ENCODE results near the gene DBH. TPM values are rescaled to one million over a fixed set of nuclear protein-coding genes. Genes with fewer than 3 reads are reported as not detected.

Gene DBH
- total RNA-seq, 1 donor from 2014 or later: not detected

- no peaks in the 10 kb centered on the region for H3K4me1 Mint-ChIP-seq (ENCODE audit: unreplicated experiment)
- no peak overlapping the region for H3K27ac Mint-ChIP-seq (ENCODE audit: unreplicated experiment)
- H3K36me3 Mint-ChIP-seq (ENCODE audit: unreplicated experiment): no peaks in the 10 kb centered on the region
- peaks cover 8% of the 10 kb centered on the region for H3K27me3 Mint-ChIP-seq (ENCODE audit: unreplicated experiment)
- DNase-seq (ENCODE audit: extremely low spot score, unreplicated experiment): no peak
- H3K9me3 Mint-ChIP-seq (ENCODE audit: unreplicated experiment): no peaks in the 10 kb centered on the region
- no peak overlapping the region for H3K4me3 Mint-ChIP-seq (ENCODE audit: unreplicated experiment)
- TF ChIP-seq CTCF (IDR thresholded peaks at IDR 0.05): no peak
Measured at GRCh38 chr9:133682818-133683585, 46.8 kb downstream of the DBH start.

- DNase-seq (ENCODE audit: extremely low spot score, unreplicated experiment): no peak
- Mint-ChIP-seq H3K27ac (ENCODE audit: unreplicated experiment) (no peak overlapping the region), H3K27me3 (ENCODE audit: unreplicated experiment) (peaks cover 3% of the 10 kb centered on the region), H3K36me3 (ENCODE audit: unreplicated experiment) (no peaks in the 10 kb centered on the region), H3K4me1 (ENCODE audit: unreplicated experiment) (no peaks in the 10 kb centered on the region), H3K9me3 (ENCODE audit: unreplicated experiment) (no peaks in the 10 kb centered on the region), H3K4me3 (ENCODE audit: unreplicated experiment) (no peak overlapping the region)
- no peak for TF ChIP-seq CTCF (IDR thresholded peaks at IDR 0.05)
Measured at GRCh38 chr9:133683586-133684120, 47.5 kb downstream of the DBH start.

GRCh38 chr9:133684121-133684935, 48.2 kb downstream of the DBH start:
- Mint-ChIP-seq H3K9me3 (ENCODE audit: unreplicated experiment) (no peaks in the 10 kb centered on the region), H3K27me3 (ENCODE audit: unreplicated experiment) (no peaks in the 10 kb centered on the region), H3K4me3 (ENCODE audit: unreplicated experiment) (no peak overlapping the region), H3K36me3 (ENCODE audit: unreplicated experiment) (no peaks in the 10 kb centered on the region), H3K27ac (ENCODE audit: unreplicated experiment) (no peak overlapping the region), H3K4me1 (ENCODE audit: unreplicated experiment) (no peaks in the 10 kb centered on the region)
- TF ChIP-seq CTCF (IDR thresholded peaks at IDR 0.05): no peak
- DNase-seq (ENCODE audit: extremely low spot score, unreplicated experiment): no peak

GRCh38 chr9:133684936-133685361, 48.8 kb downstream of the DBH start:
- H3K9me3 Mint-ChIP-seq (ENCODE audit: unreplicated experiment): no peaks in the 10 kb centered on the region
- H3K4me1 Mint-ChIP-seq (ENCODE audit: unreplicated experiment): no peaks in the 10 kb centered on the region
- no peaks in the 10 kb centered on the region for H3K36me3 Mint-ChIP-seq (ENCODE audit: unreplicated experiment)
- no peaks in the 10 kb centered on the region for H3K27me3 Mint-ChIP-seq (ENCODE audit: unreplicated experiment)
- H3K4me3 Mint-ChIP-seq (ENCODE audit: unreplicated experiment): no peak overlapping the region
- no peak for DNase-seq (ENCODE audit: extremely low spot score, unreplicated experiment)
- TF ChIP-seq CTCF (IDR thresholded peaks at IDR 0.05): no peak
- H3K27ac Mint-ChIP-seq (ENCODE audit: unreplicated experiment): no peak overlapping the region
